MM.1S (cell line): ENCODE data around the gene PCDHGA2.

ENCODE experiments used
- CTCF ChIP-seq: fragments of 300-600 bp; sonication (generic); IDR thresholded peaks from 2 replicates; pipeline ENCODE4 v1.5.1; 2016; ENCODE audit warnings: antibody characterized with exemption, low read length, mixed read lengths
- EZH2 ChIP-seq: fragments of 300-600 bp; sonication (generic); optimal IDR thresholded peaks from 2 replicates; pipeline ENCODE3; 2017; ENCODE audit warnings: low read depth, mild to moderate bottlenecking, antibody characterized with exemption, low read length, mixed read lengths
- EZH2phosphoT487 ChIP-seq: fragments of 300-600 bp; sonication (generic); IDR thresholded peaks from 2 replicates; pipeline ENCODE4 v1.6.1; 2018; ENCODE audit warnings: antibody characterized with exemption, low read length

GRCh38 chr5:141389153-141390042 lies 50.8 kb downstream of the PCDHGA2 start:
- TF ChIP-seq CTCF (no peak), EZH2phosphoT487 (no peak), EZH2 (no peak)
